Activated CD8-positive, alpha-beta memory T cell treated with anti-CD3 and anti-CD28 coated beads, Interleukin-2, amount 50 U/mL, for 1 hour (primary cell): Measurements from ENCODE around the gene MBD3L1.

ENCODE experiments used
- DNase-seq: peaks from one replicate; pipeline ENCODE4 v3.0.0-alpha.2; 2020; ENCODE audit errors: extremely low read depth

The MBD3L1 gene

DNA sequence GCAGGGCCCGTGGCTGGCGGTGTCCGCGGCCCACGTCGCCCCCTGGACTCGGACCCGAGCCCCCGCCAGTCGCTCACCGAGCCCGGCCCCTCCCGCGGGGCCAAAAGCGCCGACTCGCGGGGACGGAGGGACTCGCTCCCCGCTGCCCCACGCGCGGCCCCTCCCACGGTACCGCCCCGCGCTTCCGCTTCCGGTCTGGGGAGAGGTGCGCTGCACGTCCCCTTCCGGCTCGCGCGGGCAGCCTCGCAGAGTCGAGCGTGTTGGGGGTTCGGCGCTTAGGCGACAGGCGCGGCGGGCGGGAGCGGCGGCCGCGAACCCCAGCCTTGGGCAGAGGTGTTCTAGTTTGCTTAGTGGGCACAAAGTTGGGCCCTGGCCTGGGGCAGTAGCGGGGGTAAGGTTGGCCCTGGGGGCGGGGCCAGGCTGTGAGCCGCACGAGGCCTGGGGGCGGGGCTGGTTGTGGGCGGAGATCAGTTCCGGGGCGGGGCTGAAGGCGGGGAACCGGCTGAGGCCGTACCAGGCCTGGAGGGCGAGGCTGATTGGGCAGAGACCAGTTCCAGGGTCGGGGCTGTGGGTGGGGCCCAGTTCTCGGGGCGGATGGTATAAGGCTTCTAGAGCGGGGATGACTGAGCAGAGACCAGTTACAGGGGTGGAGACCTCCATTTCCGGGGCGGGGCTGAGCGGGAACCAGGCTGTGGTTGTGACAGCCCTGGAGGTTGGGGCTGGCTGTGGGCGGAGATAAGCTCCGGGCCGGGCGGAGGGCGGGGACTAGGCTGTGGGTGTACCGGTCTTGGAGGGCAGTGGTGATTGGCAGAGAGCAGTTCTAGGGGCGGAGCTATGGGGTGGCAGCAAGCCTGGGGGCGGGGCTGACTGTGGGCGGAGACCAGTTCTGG lies at the start of gene MBD3L1, which contains the start of gene ZNF558:
Gene MBD3L1, plus strand, starts transcription at position 246 of the 890 bp plus-strand sequence. CDS start 10,302 bp downstream, outside the sequence.
Gene ZNF558, minus strand, starts transcription at position 173 of the 890 bp plus-strand sequence. CDS start 9,645 bp downstream, outside the sequence.
- peak; percentile 97 for DNase-seq

DNA sequence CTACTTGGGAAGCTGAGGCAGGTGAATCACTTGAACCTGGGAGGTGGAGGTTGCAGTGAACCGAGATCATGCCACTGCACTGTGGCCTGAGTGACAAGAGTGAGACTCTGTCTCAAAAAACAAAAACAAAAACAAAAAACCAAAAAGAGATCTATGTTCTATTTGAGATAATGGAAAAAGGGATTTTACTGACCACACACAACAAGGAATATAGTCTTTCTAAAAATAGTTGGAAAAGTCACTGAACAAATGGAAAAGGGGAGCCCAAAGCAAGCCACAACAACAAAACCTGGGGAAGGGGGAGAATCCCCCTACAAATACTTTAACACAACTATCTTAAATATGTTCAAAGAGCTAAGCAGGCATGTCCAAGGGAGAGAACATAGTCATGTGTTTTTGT lies 37.4 kb upstream of the MBD3L1 start:
- no peak for DNase-seq

DNA sequence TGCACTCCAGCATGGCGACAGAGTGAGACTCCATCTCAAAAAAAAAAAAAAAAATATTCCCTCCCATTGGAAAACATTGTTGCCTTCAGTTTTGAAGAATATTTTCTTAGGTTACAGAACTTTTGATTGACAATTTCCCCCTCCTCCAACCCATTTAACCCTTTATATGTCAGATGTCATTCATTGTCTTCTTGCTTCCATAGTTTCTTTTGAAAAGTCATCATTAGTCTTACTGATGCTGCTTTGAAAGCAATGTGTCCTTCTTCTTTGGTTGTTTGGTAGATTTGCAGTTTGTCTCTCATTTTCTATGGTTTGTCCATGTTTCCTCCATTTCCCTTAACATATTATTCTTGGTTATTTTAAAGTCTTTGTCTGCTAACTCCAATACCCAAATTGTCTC lies 25.5 kb upstream of the MBD3L1 start:
- DNase-seq = no peak

DNA sequence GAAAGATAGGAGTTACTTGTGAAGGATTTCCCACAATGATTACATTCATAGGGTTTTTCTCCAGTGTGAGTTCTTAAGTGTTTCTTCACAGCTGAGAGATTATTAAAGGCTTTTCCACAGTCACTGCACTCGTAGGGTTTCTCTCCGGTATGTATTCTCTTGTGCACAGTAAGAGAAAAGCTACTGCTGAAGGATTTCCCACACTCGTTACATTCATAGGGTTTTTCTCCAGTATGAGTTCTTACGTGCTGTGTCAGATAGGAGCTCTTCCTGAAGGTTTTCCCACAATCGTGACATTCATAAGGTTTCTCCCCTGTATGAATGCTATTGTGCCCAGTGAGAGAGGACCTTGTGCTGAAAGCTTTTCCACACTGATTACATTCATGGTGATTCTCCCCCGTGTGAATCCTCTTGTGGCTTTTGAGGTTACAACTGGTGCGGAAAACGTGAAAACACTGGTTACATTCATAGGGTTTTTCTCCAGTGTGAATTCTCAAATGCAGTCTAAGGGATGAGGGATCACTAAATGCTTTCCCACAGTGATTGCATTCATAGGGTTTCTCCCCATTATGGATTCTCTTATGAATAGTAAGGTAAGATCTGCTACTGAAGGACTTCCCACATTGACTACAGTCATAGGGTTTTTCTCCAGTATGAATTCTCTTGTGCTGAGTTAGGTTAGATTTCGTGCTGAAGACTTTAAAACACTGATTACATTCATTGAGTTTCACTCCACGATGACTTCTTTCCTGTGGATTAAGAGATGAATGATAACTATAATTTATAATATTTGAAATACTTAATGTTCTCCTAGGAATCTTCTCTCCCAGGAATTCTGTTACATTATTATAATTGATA lies 20.6 kb upstream of the MBD3L1 start:
- DNase-seq = no peak

DNA sequence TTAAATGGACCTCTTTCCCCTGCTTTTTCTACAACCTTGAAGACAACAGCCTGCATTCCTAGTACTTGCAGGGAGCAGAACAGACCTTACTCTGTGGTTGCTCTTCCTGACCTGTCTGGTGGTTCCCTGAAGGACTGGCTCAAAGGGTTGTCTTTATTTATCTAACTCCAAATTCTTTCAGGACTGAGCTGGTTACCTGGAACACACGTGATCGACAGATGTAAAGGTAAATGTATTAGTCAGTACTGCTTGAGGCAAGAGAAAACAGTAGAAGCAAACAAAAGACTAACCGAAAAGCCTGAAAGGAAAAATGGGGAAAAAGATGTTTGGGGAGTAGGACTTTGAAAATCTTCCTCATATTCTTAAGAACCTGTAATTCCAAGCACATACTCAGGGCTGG lies 18.0 kb upstream of the MBD3L1 start:
- DNase-seq = no peak

DNA sequence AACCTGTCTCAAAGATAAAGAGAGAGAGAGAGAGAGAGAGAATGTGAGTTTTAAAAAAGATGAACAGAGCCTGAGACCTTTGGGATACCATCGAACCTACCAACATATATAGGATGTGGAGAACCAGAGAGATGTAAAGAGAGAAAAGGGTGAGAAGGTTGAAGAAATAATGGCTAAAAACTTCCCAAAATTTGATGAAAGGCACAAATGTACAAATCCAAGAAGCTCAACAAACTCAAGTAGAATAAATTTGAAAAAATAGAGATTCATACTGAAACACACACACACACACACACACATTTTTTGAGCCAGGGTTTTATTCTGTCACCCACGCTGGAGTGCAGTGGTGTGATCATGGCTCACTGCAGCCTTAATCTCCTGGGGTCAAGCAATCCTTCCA lies 16.4 kb upstream of the MBD3L1 start:
- no peak for DNase-seq

DNA sequence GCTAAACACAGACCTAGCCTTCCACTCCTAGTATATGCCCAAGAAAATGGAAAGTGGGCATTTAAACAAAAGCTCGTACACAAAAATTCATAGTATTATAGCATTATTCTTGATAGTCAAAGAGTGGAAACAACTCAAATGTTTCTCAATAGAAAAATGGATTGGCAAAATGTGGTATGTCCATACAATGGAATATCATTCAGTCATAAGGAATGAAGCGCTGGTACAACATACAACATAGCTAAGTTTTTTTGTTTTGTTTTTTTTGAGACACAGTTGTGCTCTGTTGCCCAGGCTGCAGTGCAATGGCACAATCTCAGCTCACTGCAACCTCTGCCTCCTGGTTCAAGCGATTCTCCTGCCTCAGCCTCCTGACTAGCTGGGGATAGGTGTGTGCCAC lies 11.9 kb upstream of the MBD3L1 start:
- no peak for DNase-seq

DNA sequence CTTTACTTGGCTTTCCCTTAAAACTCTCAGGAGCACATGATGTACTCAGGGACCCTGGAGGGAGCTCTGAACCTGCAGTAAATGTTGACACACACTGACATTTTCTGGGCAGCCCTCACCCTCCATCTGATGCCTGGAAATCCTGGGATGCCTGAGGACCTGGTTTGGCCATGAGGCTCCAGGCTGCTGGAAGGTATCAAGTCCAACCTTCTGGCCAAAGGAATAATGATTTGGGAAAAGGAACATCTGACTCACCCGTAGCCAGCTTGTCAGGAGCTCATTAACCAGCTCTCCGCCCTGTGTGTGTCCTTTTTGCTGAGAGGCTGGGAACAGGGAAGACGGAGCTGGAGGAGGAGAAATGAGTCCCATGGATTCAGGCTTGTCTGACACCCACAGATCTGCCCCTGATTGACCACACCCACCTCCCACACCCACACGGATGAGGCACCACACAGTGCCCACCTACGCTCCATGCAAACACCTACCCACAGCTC lies 10.4 kb upstream of the MBD3L1 start:
- DNase-seq = no peak

DNA sequence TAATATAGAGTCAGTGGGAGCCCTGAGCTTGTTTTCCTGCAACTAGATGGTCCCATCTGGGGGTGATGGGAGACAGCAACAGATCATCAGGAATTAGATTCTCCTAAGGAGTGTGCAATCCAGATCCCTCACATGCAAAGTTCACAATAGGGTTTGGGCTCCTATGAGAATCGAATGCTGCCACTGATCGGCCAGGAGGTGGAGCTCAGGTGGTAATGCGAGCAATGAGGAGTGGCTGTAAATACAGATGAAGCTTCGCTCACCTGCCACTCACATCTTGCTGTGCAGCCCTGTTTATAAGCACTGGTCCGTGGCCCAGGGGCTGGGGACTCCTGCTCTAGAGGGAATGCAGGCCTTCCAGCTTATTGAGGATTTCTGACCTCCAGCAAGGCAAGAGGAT lies 5.8 kb upstream of the MBD3L1 start:
- DNase-seq = no peak

DNA sequence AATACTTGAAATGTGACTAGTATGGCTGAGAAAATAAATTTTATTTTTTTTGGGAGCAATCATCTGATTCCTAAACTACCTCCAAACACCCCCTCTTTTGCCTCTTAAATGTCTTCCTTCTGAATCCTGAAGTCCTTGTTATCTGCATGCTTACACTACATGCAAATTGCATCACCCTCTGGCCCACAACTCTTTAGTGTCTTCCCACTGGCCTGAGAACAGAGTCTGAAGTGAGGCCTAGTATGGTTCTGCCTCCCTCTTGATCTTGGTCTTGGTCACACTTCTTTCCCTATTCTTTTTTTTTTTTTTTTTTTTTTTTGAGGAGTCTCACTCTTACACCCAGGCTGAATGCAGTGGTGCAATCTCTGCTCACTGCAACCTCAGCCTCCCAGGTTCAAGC lies 4.9 kb upstream of the MBD3L1 start:
- no peak for DNase-seq

DNA sequence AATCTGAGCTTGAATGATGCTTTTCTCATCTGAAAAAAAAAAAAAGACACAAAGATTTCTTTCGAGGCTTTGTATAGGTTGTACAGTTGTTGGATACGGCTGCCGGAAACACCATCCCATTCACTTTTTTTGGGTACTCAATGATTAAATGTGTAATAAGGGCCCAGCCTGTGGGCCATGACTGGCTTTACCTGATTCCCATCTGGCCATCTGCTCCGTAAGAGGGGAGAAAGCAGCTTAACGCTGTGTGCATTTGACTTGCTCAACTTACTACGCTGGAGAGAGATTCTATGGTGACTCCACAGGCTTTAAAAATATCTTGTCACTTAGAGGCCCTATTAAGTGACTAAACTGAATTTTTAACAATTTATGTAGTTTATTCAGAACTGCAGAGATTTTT lies 804 bp upstream of the MBD3L1 start:
- no peak for DNase-seq

DNA sequence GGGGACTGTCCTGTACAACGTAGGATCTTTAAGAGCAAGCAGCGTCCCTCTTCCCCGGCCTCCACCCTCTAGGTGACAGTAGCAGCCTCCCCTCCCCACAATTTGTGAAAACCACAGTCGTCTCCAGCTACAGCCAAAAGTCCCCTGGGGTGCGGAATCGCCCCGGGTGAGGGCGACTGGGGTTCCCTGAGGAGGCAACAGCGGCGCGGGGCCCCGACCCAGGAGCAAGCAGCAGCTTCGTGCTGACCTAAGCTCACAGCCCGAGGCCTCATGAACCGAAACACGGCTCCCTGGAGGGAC lies 395 bp upstream of the MBD3L1 start:
- no peak for DNase-seq

DNA sequence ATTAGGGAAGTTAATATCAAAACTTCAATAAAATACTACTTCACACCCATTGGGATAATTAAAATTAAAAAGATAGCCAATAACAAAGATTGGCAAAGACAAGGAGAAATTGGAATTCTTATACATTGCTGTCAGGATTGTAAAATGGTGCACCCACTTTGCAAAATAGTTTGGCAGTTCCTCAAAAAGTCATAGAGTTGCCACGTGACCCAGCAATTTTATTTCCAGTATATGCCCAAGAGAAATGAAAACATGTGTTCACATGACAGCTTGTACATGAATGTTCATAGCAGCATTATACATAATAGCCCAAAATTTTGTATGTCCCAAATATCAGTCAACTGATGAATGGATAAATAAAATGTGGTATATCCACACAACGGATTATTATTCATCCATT lies 3.3 kb downstream of the MBD3L1 start:
- no peak for DNase-seq

DNA sequence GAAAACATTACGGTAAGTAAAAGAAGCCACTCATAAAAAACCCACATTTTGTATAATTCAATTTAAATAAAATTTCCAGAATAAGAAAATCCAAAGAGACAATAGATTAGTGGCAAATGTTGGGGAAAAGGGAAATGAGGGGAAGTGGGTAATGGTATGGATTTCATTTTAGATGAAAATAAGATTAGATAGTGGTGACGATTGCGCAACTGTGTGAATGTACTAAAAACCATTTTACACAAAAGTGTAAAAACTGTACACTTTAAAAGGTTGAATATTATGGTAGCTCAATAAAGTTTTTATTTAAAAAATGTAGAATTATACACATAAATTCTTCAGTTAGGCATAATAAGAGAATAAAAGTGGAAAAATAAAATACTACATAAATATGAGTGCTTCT lies 3.7 kb downstream of the MBD3L1 start:
- no peak for DNase-seq

DNA sequence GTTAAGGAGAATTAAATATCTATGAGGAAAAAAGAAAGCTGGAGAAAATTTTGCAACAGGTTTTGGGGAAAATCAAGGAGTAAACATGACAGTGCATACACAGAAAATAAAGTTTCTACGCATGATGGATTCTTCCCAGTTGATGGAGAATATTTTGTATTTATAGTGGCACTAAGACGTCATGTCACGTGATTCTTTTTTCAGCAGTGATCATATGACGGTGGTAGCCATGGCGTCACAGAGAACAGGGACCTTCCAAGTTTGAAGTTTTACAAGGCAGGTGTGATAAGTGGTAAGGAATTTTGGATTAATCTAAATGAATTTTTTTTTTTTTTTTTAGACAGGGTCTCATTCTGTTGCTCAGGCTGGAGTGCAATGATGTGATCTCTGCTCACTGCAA lies 8.5 kb downstream of the MBD3L1 start:
- no peak for DNase-seq

DNA sequence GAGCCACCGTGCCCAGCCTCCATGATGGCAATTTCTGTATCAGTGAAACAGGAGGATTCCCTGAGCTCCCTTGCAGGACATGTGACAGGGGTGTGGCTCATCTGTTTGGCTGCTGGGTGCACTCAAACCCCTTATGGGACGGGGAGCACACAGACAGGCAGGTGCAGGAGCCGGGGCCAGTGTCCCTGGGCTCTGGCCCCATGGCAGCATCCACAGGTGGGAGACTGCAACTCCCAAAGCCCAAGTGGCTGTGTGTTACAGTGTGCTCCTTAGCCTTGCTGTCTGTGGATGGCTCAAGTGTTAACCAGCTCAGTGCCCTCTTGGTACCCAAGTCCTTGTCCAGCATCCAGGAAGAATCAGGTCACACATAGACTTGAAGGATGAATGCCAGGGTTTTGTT lies 14.6 kb downstream of the MBD3L1 start:
- no peak for DNase-seq

DNA sequence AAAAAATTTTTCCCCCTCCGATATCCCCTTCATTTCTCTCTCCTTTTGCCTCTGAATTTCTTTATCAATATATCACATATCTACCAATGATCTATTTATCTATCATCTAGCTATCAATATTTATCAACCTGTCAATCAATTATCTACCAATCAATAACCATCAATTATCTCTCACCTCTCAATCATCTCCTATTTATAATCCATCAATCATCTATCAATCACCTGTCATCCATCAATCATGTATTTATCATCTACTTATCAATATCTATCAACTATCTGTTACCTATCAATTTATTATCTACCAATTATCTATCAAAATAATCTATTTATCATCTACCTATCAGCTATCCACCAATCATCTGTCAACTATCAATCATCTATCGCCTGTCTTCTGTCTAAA lies 17.1 kb downstream of the MBD3L1 start:
- DNase-seq = no peak

DNA sequence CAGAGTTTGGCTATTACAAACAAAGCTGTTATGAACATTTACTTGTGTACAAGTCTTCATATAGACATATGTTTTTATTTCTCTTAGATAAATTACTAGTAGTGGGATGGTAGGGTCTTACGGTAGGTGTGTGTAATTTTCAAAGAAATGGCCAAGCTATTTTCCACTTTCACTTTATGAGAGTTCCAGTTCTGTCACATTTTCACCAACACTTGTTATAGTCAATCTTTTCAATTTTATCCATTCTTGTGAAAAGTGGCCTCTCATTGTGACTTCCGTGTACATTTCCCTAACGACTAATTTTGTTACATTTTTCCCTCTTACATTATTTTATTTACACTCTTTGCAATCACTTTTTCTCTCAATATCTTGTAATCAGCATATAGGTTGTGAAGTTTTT lies 18.3 kb downstream of the MBD3L1 start:
- DNase-seq = no peak

DNA sequence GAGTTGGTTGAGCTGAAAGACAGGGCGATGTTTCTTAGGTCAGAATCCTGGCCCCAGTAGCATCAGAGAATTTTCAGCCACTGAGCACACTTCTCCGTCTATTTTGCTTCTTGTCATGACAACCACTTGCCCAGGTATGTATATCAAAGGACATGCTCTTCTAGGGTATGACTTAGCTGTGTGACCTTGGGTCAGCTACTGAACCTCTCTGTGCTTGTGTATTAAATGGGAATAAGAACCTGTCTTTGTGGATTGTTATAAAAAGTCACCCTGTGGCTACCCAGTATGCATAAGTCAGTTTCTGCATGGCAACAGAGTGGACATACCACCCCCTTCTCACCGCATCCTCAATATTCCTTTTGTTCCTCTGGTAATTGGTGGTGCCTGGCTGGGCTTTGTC lies 26.1 kb downstream of the MBD3L1 start:
- DNase-seq = no peak

DNA sequence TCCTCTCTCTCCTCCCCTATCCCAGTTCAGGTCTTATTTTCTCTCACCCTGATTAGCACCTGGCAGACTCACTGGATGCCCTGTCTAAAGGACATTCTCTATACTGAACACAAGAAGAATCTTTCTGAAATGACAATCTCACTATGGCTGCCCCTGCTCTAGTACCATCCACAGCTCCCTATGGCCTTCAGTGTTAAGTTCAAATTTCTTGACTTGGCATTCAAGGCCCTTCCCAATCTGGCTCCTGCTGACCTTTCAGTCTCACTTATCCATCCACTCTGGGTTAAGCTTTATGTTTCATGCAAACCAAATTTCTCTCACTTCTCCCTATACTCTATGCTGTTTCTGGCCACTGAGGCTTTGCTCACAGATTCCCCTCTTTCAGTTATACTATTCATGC lies 34.2 kb downstream of the MBD3L1 start:
- DNase-seq = no peak

DNA sequence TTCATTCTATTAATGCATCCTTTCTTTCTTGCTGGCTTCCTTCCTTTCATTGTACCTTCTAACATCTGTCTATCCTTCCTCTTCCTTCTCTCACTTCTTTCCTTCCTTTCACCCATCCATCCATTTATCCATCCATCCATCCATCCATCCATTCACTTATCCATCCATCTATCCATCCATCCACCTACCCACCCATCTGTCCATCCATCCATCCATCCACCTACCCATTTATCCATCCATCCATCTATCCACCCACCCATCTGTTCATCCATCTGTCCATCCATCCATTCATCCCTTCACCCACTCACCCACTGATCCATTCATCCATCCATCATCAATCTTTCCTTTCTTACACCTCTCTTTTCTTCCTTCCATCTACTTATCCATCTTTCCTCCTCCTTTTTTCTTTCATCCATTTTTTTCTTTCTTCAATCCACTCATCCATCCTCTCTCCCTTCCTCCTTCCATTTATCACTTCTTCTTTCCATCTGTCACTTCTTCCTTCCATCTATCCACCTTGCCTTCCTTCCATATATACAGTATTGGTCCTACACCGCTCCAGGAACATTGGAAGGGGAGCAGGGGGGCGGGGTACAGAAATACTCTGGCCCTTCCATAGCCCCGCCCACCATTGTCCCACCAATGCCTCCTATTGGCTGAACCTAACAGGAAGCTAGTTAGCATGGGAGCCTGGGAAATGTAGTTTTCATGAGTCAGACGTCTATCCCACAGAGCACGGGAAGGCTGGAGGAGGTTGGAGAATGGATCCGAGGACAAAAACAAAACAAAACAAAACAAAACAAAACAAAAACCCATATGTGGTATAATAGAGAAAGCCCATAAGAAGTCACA lies 45.9 kb downstream of the MBD3L1 start:
- DNase-seq = no peak
